Measurements from ENCODE around the gene KDM4C. TPM values are rescaled to one million over a fixed set of nuclear protein-coding genes. Genes with fewer than 3 reads are reported as not detected.

The KDM4C gene
- total and polyA plus RNA-seq, 2 of the 4 experiments (the other 2 are of a cell fraction): 11.8 to 23.8 TPM

GRCh38 chr9:7178729-7179128 lies 421.0 kb downstream of the KDM4C start:
- H2BK120ac ChIP-seq (ENCODE audit: low read depth, low read length): no peak overlapping the region
- H2BK20ac ChIP-seq (ENCODE audit: low read depth, low read length): no peak overlapping the region
- no peak overlapping the region for H4K91ac ChIP-seq (ENCODE audit: insufficient read depth, low read depth, low read length)
- H3K4ac ChIP-seq (ENCODE audit: low read depth, low read length): no peak overlapping the region
- TF ChIP-seq CTCF (conservative IDR thresholded peaks at IDR 0.05; ENCODE audit: low read depth, low read length) (no peak), CHD1 (IDR thresholded peaks at IDR 0.05; ENCODE audit: low read depth, low read length) (no peak), MXI1 (IDR thresholded peaks at IDR 0.05; ENCODE audit: borderline replicate concordance, low read depth, low read length) (no peak), BHLHE40 (IDR thresholded peaks at IDR 0.05; ENCODE audit: low read depth, low read length) (no peak), FOS (IDR thresholded peaks at IDR 0.05; ENCODE audit: low read depth, low read length) (no peak), RCOR1 (IDR thresholded peaks at IDR 0.05; ENCODE audit: insufficient replicate concordance, low read length) (no peak), SMC3 (IDR thresholded peaks at IDR 0.05; ENCODE audit: low read depth, low read length) (no peak), CEBPB (IDR thresholded peaks at IDR 0.05; ENCODE audit: low read depth, low read length) (no peak), ELK1 (IDR thresholded peaks at IDR 0.05; ENCODE audit: borderline replicate concordance, low read depth, low read length) (no peak), RFX5 (IDR thresholded peaks at IDR 0.05; ENCODE audit: low read depth, low read length) (no peak), RAD21 (IDR thresholded peaks at IDR 0.05; ENCODE audit: low read length) (no peak), NFE2L2 (IDR thresholded peaks at IDR 0.05; ENCODE audit: low read depth, low read length) (no peak), MAZ (IDR thresholded peaks at IDR 0.05; ENCODE audit: borderline replicate concordance, low read depth, low read length) (no peak), MAFK (IDR thresholded peaks at IDR 0.05; ENCODE audit: low read depth, low read length) (no peak), USF2 (IDR thresholded peaks at IDR 0.05; ENCODE audit: low read depth, low read length) (no peak), POLR2A (IDR thresholded peaks at IDR 0.05; ENCODE audit: low read depth, low read length) (no peak)
- BruUV-seq (replicated peaks): no TSS peak
- in situ Hi-C loops (cut with MboI; ENCODE audit: low sequenced_read_pairs): no loop called here
- no peak overlapping the region for H2AK5ac ChIP-seq (ENCODE audit: low read depth, low read length)
- no peak overlapping the region for H3K4me3 ChIP-seq (ENCODE audit: insufficient read depth, low read depth, low read length)
- no peak overlapping the region for H3K56ac ChIP-seq (ENCODE audit: extremely low read depth, insufficient read depth, low read length)
- ChIA-PET CTCF (no interaction called here), POLR2A (ENCODE audit: unreplicated experiment) (no interaction called here)
- DNase-seq: no peak
- no peak overlapping the region for H4K5ac ChIP-seq (ENCODE audit: low read depth, low read length)
- H2BK15ac ChIP-seq (ENCODE audit: low read depth, low read length): no peak overlapping the region
- intact Hi-C loops (cut with micrococcal nuclease): no loop called here
- no peak overlapping the region for H3K18ac ChIP-seq (ENCODE audit: low read depth, low read length)
- no peak overlapping the region for H3K14ac ChIP-seq (replicated peaks; ENCODE audit: low read depth, low read length)
- 43% methylated on average over 1 of the region's 7 CpGs; no CpG with 5 or more reads in 1 of the 2 experiments for WGBS, 2 experiments (ENCODE audit: extremely low coverage in 2 of 2, insufficient read length in 1 of 2)
- no peak for ATAC-seq (ENCODE audit: low read depth)
- H3K36me3 ChIP-seq (ENCODE audit: control insufficient read depth, insufficient read depth, low read length): no peaks in the 10 kb centered on the region
- H3K23ac ChIP-seq (ENCODE audit: low read depth, low read length): no peak overlapping the region
- no peak overlapping the region for H3K27ac ChIP-seq (ENCODE audit: insufficient read depth, low read length)
- no peaks in the 10 kb centered on the region for H3K4me1 ChIP-seq (ENCODE audit: control insufficient read depth, insufficient read depth, low read length)
- no peaks in the 10 kb centered on the region for H3K27me3 ChIP-seq (ENCODE audit: control insufficient read depth, insufficient read depth, low read length)
- no peak overlapping the region for H2AK9ac ChIP-seq (replicated peaks; ENCODE audit: low read depth, low read length, poor library complexity)
- no peak overlapping the region for H3K4me2 ChIP-seq (ENCODE audit: low read depth, low read length)
- H2AFZ ChIP-seq (replicated peaks; ENCODE audit: low read length, poor library complexity): no peak overlapping the region
- no peak overlapping the region for H2BK5ac ChIP-seq (ENCODE audit: low read depth, low read length, poor library complexity, severe bottlenecking)
- no peak overlapping the region for H4K8ac ChIP-seq (ENCODE audit: low read depth in 2 of 2, low read length in 2 of 2)
- H3K9ac ChIP-seq (ENCODE audit: low read depth, low read length): no peak overlapping the region
- dilution Hi-C loops (cut with HindIII; ENCODE audit: low sequenced_read_pairs, unreplicated experiment): no loop called here
- no peaks in the 10 kb centered on the region for H3K9me3 ChIP-seq (ENCODE audit: control insufficient read depth, insufficient read depth, low read length)
- H3K79me1 ChIP-seq (ENCODE audit: low read depth in 1 of 2, low read length in 2 of 2): no peaks in the 10 kb centered on the region
- H4K20me1 ChIP-seq (ENCODE audit: insufficient read depth, low read length): no peaks in the 10 kb centered on the region
- H3K9me1 ChIP-seq (ENCODE audit: insufficient read depth, low read length): peaks cover under 1% of the 10 kb centered on the region; the same call in 1 of the 2 replicates
